DMS153 treated with DMSO at 0.1 percent for 48 hours (cell line): ENCODE measurements around the gene TRPV5.
"Not testable (repeated sequence)": the region's sequence is repeated elsewhere in the genome, so short reads cannot be mapped to it uniquely, and the experiment has no call there.

Experiments
- DNase-seq: peaks from one replicate; lab custom pipeline; 2025; ENCODE audit not compliant: unreplicated experiment; lab: John Stamatoyannopoulos, UW

Gene TRPV5

GRCh38 chr7:142933624-142934023, at the start of gene TRPV5:
Gene TRPV5, minus strand, starts transcription at chr7:142933746. Its CDS starts 287 bp downstream, at chr7:142933459.
- no peak for DNase-seq

- DNase-seq = not testable (repeated sequence)
Measured at GRCh38 chr7:142978402-142978801, 44.9 kb upstream of the TRPV5 start.

GRCh38 chr7:142974626-142975025, 41.1 kb upstream of the TRPV5 start:
- DNase-seq = no peak

GRCh38 chr7:142969183-142969582, 35.6 kb upstream of the TRPV5 start:
- DNase-seq = no peak

GRCh38 chr7:142968229-142968628, 34.7 kb upstream of the TRPV5 start:
- no peak for DNase-seq

- DNase-seq = no peak
Measured at GRCh38 chr7:142964502-142965246, 31.1 kb upstream of the TRPV5 start.

- DNase-seq = no peak
Measured at GRCh38 chr7:142963993-142964392, 30.4 kb upstream of the TRPV5 start.

GRCh38 chr7:142962991-142963390, 29.4 kb upstream of the TRPV5 start:
- no peak for DNase-seq

- no peak for DNase-seq
Measured at GRCh38 chr7:142961973-142962926, 28.7 kb upstream of the TRPV5 start, which contains the start of gene KEL. Gene KEL, minus strand, starts transcription at chr7:142962363. Its CDS starts 157 bp downstream, at chr7:142962206.

GRCh38 chr7:142961595-142961972, 28.0 kb upstream of the TRPV5 start:
- no peak for DNase-seq

- no peak for DNase-seq
Measured at GRCh38 chr7:142960955-142961512, 27.5 kb upstream of the TRPV5 start.

GRCh38 chr7:142959202-142959601, 25.7 kb upstream of the TRPV5 start:
- no peak for DNase-seq

- DNase-seq = no peak
Measured at GRCh38 chr7:142957723-142958122, 24.2 kb upstream of the TRPV5 start.

GRCh38 chr7:142956951-142957623, 23.5 kb upstream of the TRPV5 start:
- no peak for DNase-seq

GRCh38 chr7:142954680-142955268, 21.2 kb upstream of the TRPV5 start:
- DNase-seq = no peak

- DNase-seq = no peak
Measured at GRCh38 chr7:142950235-142950634, 16.7 kb upstream of the TRPV5 start.

- DNase-seq = no peak
Measured at GRCh38 chr7:142948603-142949002, 15.1 kb upstream of the TRPV5 start.

- DNase-seq = no peak
Measured at GRCh38 chr7:142945001-142945400, 11.5 kb upstream of the TRPV5 start.

GRCh38 chr7:142943706-142944268, 10.2 kb upstream of the TRPV5 start:
- no peak for DNase-seq

GRCh38 chr7:142942746-142943145, 9.2 kb upstream of the TRPV5 start:
- DNase-seq = no peak
